ENCODE results near the gene PANX1.

The PANX1 gene

GRCh38 chr11:94186342-94187203, 57.9 kb downstream of the PANX1 start:
- no peak for DNase-seq

GRCh38 chr11:94193288-94193687, 64.6 kb downstream of the PANX1 start:
- DNase-seq, result no peak

GRCh38 chr11:94194712-94195111, 66.1 kb downstream of the PANX1 start:
- DNase-seq, result no peak

GRCh38 chr11:94196363-94196762, 67.7 kb downstream of the PANX1 start:
- DNase-seq, result no peak

- no peak for DNase-seq
Measured at GRCh38 chr11:94198718-94199117, 70.1 kb downstream of the PANX1 start.

GRCh38 chr11:94199136-94200130, 70.8 kb downstream of the PANX1 start:
- DNase-seq, result no peak

- DNase-seq, result no peak
Measured at GRCh38 chr11:94201004-94201465, 72.4 kb downstream of the PANX1 start.

GRCh38 chr11:94203070-94203469, 74.4 kb downstream of the PANX1 start:
- no peak for DNase-seq

GRCh38 chr11:94211261-94211830, 82.7 kb downstream of the PANX1 start:
- no peak for DNase-seq

- DNase-seq, result no peak
Measured at GRCh38 chr11:94212898-94213297, 84.3 kb downstream of the PANX1 start.

- DNase-seq, result no peak
Measured at GRCh38 chr11:94217705-94218104, 89.1 kb downstream of the PANX1 start.

- DNase-seq, result no peak
Measured at GRCh38 chr11:94218372-94218771, 89.7 kb downstream of the PANX1 start.

- no peak for DNase-seq
Measured at GRCh38 chr11:94219771-94220170, 91.1 kb downstream of the PANX1 start.

- no peak for DNase-seq
Measured at GRCh38 chr11:94224078-94224477, 95.4 kb downstream of the PANX1 start.
